HepG2 (cell line): ENCODE results near the gene SLC38A3. TPM values are rescaled to one million over a fixed set of nuclear protein-coding genes. Genes with fewer than 3 reads are reported as not detected.

Experiments
- ARID2 ChIP-seq: sonication (generic); formaldehyde crosslinking; IDR thresholded peaks from 2 replicates; pipeline ENCODE4 v1.8.1; 2022; ENCODE audit warnings: mild to moderate bottlenecking, missing genetic modification reagents, borderline replicate concordance
- BRD4 ChIP-seq: sonication (generic); formaldehyde crosslinking; IDR thresholded peaks from 2 replicates; pipeline ENCODE4 v1.4.0; 2020; ENCODE audit warnings: missing genetic modification reagents
- ELF3 ChIP-seq: IDR thresholded peaks from 2 replicates; pipeline ENCODE4 v1.6.1; 2016; ENCODE audit warnings: missing genetic modification reagents, missing compliant biosample characterization
- HNRNPLL ChIP-seq: fragments of 200-400 bp; formaldehyde crosslinking; IDR thresholded peaks from 2 replicates; pipeline ENCODE4 v1.6.1; 2017; ENCODE audit warnings: mild to moderate bottlenecking, low read depth, low read length; ENCODE audit not compliant: poor library complexity, severe bottlenecking
- HOXA5 ChIP-seq: sonication (generic); formaldehyde crosslinking; IDR thresholded peaks from 2 replicates; pipeline ENCODE4 v1.4.0; 2020; ENCODE audit warnings: missing genetic modification reagents
- KDM3A ChIP-seq: IDR thresholded peaks from 2 replicates; pipeline ENCODE4 v1.6.1; 2018; ENCODE audit warnings: low read depth, missing compliant biosample characterization
- KLF11 ChIP-seq: IDR thresholded peaks from 2 replicates; pipeline ENCODE4 v1.6.1; 2016; ENCODE audit warnings: missing compliant biosample characterization
- MTA3 ChIP-seq: sonication (generic); formaldehyde crosslinking; IDR thresholded peaks from 2 replicates; pipeline ENCODE4 v1.4.0; 2020; ENCODE audit warnings: missing genetic modification reagents
- MXD1 ChIP-seq: sonication (generic); formaldehyde crosslinking; IDR thresholded peaks from 2 replicates; pipeline ENCODE4 v1.4.0; 2020; ENCODE audit warnings: mild to moderate bottlenecking, missing genetic modification reagents
- MXD3 ChIP-seq: IDR thresholded peaks from 2 replicates; pipeline ENCODE4 v1.6.1; 2016; ENCODE audit warnings: mild to moderate bottlenecking, missing biosample characterization, missing genetic modification reagents
- NFIB ChIP-seq: sonication (generic); formaldehyde crosslinking; IDR thresholded peaks from 2 replicates; pipeline ENCODE4 v1.9.0; 2021; ENCODE audit warnings: missing genetic modification reagents, mild to moderate bottlenecking, borderline replicate concordance
- POLR2A ChIP-seq, 2 experiments: IDR thresholded peaks; 2 replicates each; pipeline ENCODE4 v1.6.1; 2011; ENCODE audit warnings: low read depth in 2 of 2, low read length in 2 of 2, mild to moderate bottlenecking in 1 of 2, moderate library complexity in 1 of 2; ENCODE audit not compliant: insufficient read depth in 1 of 2
- POLR2G ChIP-seq: fragments of 200-400 bp; formaldehyde crosslinking; IDR thresholded peaks from 2 replicates; pipeline ENCODE4 v1.6.1; 2018; ENCODE audit warnings: mild to moderate bottlenecking, low read depth, low read length, moderate library complexity
- SKI ChIP-seq: fragments of 450-650 bp; IDR thresholded peaks from one replicate; pipeline ENCODE4 v1.6.1; 2018; ENCODE audit warnings: mild to moderate bottlenecking; ENCODE audit not compliant: partially characterized antibody
- SMAD1 ChIP-seq: sonication (generic); formaldehyde crosslinking; IDR thresholded peaks from 2 replicates; pipeline ENCODE4 v1.4.0; 2020; ENCODE audit warnings: missing genetic modification reagents, low read depth, mild to moderate bottlenecking, borderline replicate concordance
- SP140L ChIP-seq: sonication (generic); formaldehyde crosslinking; IDR thresholded peaks from 2 replicates; pipeline ENCODE4 v1.4.0; 2020; ENCODE audit warnings: missing genetic modification reagents, borderline replicate concordance
- SP4 ChIP-seq: sonication (generic); formaldehyde crosslinking; IDR thresholded peaks from 2 replicates; pipeline ENCODE4 v1.8.1; 2023; ENCODE audit warnings: mild to moderate bottlenecking, missing genetic modification reagents
- SSRP1 ChIP-seq: IDR thresholded peaks from 2 replicates; pipeline ENCODE4 v1.6.1; 2016; ENCODE audit warnings: control low read depth
- YEATS4 ChIP-seq: sonication (generic); formaldehyde crosslinking; IDR thresholded peaks from 2 replicates; pipeline ENCODE4 v1.4.0; 2020; ENCODE audit warnings: missing genetic modification reagents, borderline replicate concordance
- ZNF160 ChIP-seq: sonication (generic); formaldehyde crosslinking; IDR thresholded peaks from 2 replicates; pipeline ENCODE4 v1.8.0; 2022; ENCODE audit warnings: mild to moderate bottlenecking, inconsistent platforms, missing genetic modification reagents
- ZNF333 ChIP-seq: sonication (generic); formaldehyde crosslinking; IDR thresholded peaks from 2 replicates; pipeline ENCODE4 v1.4.0; 2020; ENCODE audit warnings: mild to moderate bottlenecking, missing genetic modification reagents, borderline replicate concordance
- ZNF503 ChIP-seq: sonication (generic); formaldehyde crosslinking; IDR thresholded peaks from 2 replicates; pipeline ENCODE4 v1.4.0; 2020; ENCODE audit warnings: missing genetic modification reagents
- ZNF530 ChIP-seq: sonication (generic); formaldehyde crosslinking; IDR thresholded peaks from 2 replicates; pipeline ENCODE4 v1.5.0; 2020; ENCODE audit warnings: low read depth, mild to moderate bottlenecking, missing genetic modification reagents
- ZNF550 ChIP-seq: sonication (generic); formaldehyde crosslinking; IDR thresholded peaks from 2 replicates; pipeline ENCODE4 v1.4.0; 2020; ENCODE audit warnings: mild to moderate bottlenecking, missing genetic modification reagents, borderline replicate concordance
- ZNF558 ChIP-seq: sonication (generic); formaldehyde crosslinking; IDR thresholded peaks from 2 replicates; pipeline ENCODE4 v1.9.0; 2022; ENCODE audit warnings: mild to moderate bottlenecking, missing genetic modification reagents, borderline replicate concordance
- ZNF782 ChIP-seq: sonication (generic); formaldehyde crosslinking; IDR thresholded peaks from 2 replicates; pipeline ENCODE4 v1.4.0; 2020; ENCODE audit warnings: missing genetic modification reagents, mild to moderate bottlenecking, borderline replicate concordance
- ZNF841 ChIP-seq: sonication (generic); formaldehyde crosslinking; IDR thresholded peaks from 2 replicates; pipeline ENCODE4 v1.8.1; 2023; ENCODE audit warnings: missing genetic modification reagents, borderline replicate concordance
- ZNF891 ChIP-seq: sonication (generic); formaldehyde crosslinking; IDR thresholded peaks from 2 replicates; pipeline ENCODE4 v1.5.0; 2020; ENCODE audit warnings: mild to moderate bottlenecking, missing genetic modification reagents
- polyA plus RNA-seq, 8 experiments: library from polyadenylated mRNA; depleted of rRNA in 3 of 8; stranded (reverse) in 7 of 8; unstranded in 1 of 8; fragments of >200 nt; fragmentation: Illumina TruSeq in 4 of 8; extraction: Trizol in 4 of 8; gene quantifications; 2 replicates each; pipeline versions ENCODE4 v1.2.1 to v1.2.3, GENCODE V29; 2011 to 2016; ENCODE audit warnings: low read depth in 4 of 8, missing spikeins in 1 of 8, mixed read lengths in 1 of 8; ENCODE audit not compliant: insufficient read depth in 1 of 8
- total RNA-seq, 5 experiments: library from RNA; depleted of rRNA; stranded (reverse); fragments of >200 nt; fragmentation: Illumina TruSeq; extraction: Trizol; gene quantifications; 2 replicates each; pipeline ENCODE4 v1.2.3, GENCODE V29; 2016; ENCODE audit warnings: low read depth in 1 of 5

SLC38A3 gene
- total and polyA plus RNA-seq, 2 of the 13 experiments (the other 11 are each of a cell fraction or from before 2014, with no cell fraction given): 29.8 to 164 TPM

GRCh38 chr3:50208677-50209344 lies 3.7 kb downstream of the SLC38A3 start (continued):
- peak; percentile 97 for TF ChIP-seq ZNF503 (CRISPR knock-in tag)
- TF ChIP-seq ZNF841: no peak; the same call in 1 of the 2 replicates
- peak; percentile 89 for TF ChIP-seq HOXA5 (CRISPR knock-in tag)
- 0 out of 2 replicates have a peak, but pooled peaks have one; percentile 55 for TF ChIP-seq ZNF333
- no peak for TF ChIP-seq ZNF530 (CRISPR knock-in tag)
- TF ChIP-seq BRD4: peak; percentile 91
- no peak for TF ChIP-seq MTA3
- no peak for TF ChIP-seq ZNF550 (CRISPR knock-in tag)
- peak; percentile 83 for TF ChIP-seq KDM3A (CRISPR knock-in tag)
- no peak for TF ChIP-seq NFIB (CRISPR knock-in tag)
- no peak for TF ChIP-seq MXD3 (CRISPR knock-in tag)
- no peak for TF ChIP-seq ZNF891
- peak; percentile 87 for TF ChIP-seq ELF3 (CRISPR knock-in tag)
- TF ChIP-seq ZNF782 (CRISPR knock-in tag): no peak
- peak; percentile 77; the same call in 1 of the 2 replicates for TF ChIP-seq YEATS4 (CRISPR knock-in tag)
- TF ChIP-seq SP4 (CRISPR knock-in tag): peak; percentile 53
- peak in 1 of 2 experiments; percentile 72; a peak in 2 of 4 replicates for TF ChIP-seq POLR2A (IDR thresholded peaks at IDR 0.05; ENCODE audit: insufficient read depth in 1 of 2, low read depth in 2 of 2, low read length in 2 of 2)
- TF ChIP-seq POLR2G: peak; percentile 69; the same call in 1 of the 2 replicates
- TF ChIP-seq MXD1 (CRISPR knock-in tag): no peak; the same call in 1 of the 2 replicates
- no peak for TF ChIP-seq SSRP1 (CRISPR knock-in tag)
- peak; percentile 43; the same call in 1 of the 2 replicates for TF ChIP-seq SMAD1 (CRISPR knock-in tag)
- TF ChIP-seq KLF11 (CRISPR knock-in tag): peak; percentile 48; the same call in 1 of the 2 replicates
- no peak for TF ChIP-seq SP140L (CRISPR knock-in tag)
- peak; percentile 79; the same call in 1 of the 2 replicates for TF ChIP-seq ARID2 (CRISPR knock-in tag)
- TF ChIP-seq HNRNPLL: peak; percentile 25
- TF ChIP-seq SKI: peak; percentile 88
- TF ChIP-seq ZNF160 (CRISPR knock-in tag): 0 out of 2 replicates have a peak, but pooled peaks have one; percentile 25
- TF ChIP-seq ZNF558 (CRISPR knock-in tag): no peak
